ENCODE results near the gene SLC5A12.

GRCh38 chr11:26687351-26687750 lies 34.5 kb downstream of the SLC5A12 start:
- TF ChIP-seq POLR2A (IDR thresholded peaks at IDR 0.05) (no peak), CTCF (IDR thresholded peaks at IDR 0.05) (no peak)

All from body of pancreas (tissue), 4 donors.